Adrenal gland (tissue), 12 donors: Measurements from ENCODE around the gene HSPA8. TPM values are rescaled to one million over a fixed set of nuclear protein-coding genes. Genes with fewer than 3 reads are reported as not detected.
A peak's percentile ranks its signal among the peaks of the same experiment; 100 is the strongest.
"Not testable (repeated sequence)": the region's sequence is repeated elsewhere in the genome, so short reads cannot be mapped to it uniquely, and the experiment has no call there.

Experiments
- DNase-seq, 7 donors: peaks; one replicate each; pipeline ENCODE4 v3.0.0-alpha.2; 2019 to 2020
- H3K27ac ChIP-seq, 5 donors: fragments of 200-600 bp; sonication (generic) in 4 of 5; 1 replicate in 3 of 5; 2 replicates in 2 of 5; pipeline versions ENCODE4 v1.5.1 to v1.8.0; 2016 to 2020; ENCODE audit warnings: mild to moderate bottlenecking in 1 of 5
- H3K27me3 ChIP-seq: fragments of 200-600 bp; 2 replicates; pipeline ENCODE4 v1.8.0; 2021
- H3K36me3 ChIP-seq, 2 donors: fragments of 200-600 bp; replicated peaks in 1 of 2; 1 replicate in 1 of 2; 2 replicates in 1 of 2; pipeline versions ENCODE4 v1.5.1 to v1.8.0; 2018 to 2022
- H3K4me1 ChIP-seq, 2 donors: fragments of 200-600 bp; replicated peaks in 1 of 2; 1 replicate in 1 of 2; 2 replicates in 1 of 2; pipeline versions ENCODE4 v1.5.1 to v1.8.0; 2018 to 2021
- H3K4me3 ChIP-seq, 4 donors: fragments of 200-600 bp; sonication (generic) in 3 of 4; one replicate each; pipeline ENCODE4 v1.5.1; 2016 to 2018
- H3K9me3 ChIP-seq, 3 donors: fragments of 200-600 bp; sonication (generic) in 1 of 3; replicated peaks in 1 of 3; 1 replicate in 2 of 3; 2 replicates in 1 of 3; pipeline versions ENCODE4 v1.5.1 to v1.8.0; 2016 to 2021
- CTCF ChIP-seq, 6 experiments: fragments of 450-650 bp in 4 of 6; fragments of 200-600 bp in 2 of 6; sonication (generic) in 1 of 6; IDR thresholded peaks; 1 replicate in 5 of 6; 2 replicates in 1 of 6; pipeline versions ENCODE4 v1.5.1 to v1.8.0; 2016 to 2021; ENCODE audit warnings: antibody characterized with exemption in 6 of 6, mild to moderate bottlenecking in 2 of 6, moderate library complexity in 1 of 6
- POLR2A ChIP-seq, 2 donors: fragments of 450-650 bp; IDR thresholded peaks; one replicate each; pipeline ENCODE4 v1.6.1; 2017; ENCODE audit warnings: antibody characterized with exemption in 2 of 2, mild to moderate bottlenecking in 2 of 2, moderate library complexity in 1 of 2
- WGBS, 4 donors: extraction: QIAGEN DNeasy Blood & Tissue Kit in 2 of 4; methylation state at CpG; one replicate each; pipeline versions ENCODE4 v1.1.5 to v1.1.7; 2013 to 2017; 5-methylcytosine and 5-hydroxymethylcytosine counted together
- intact Hi-C, 2 donors: fragments of 100-400 bp; cut with DNase I; formaldehyde crosslinking; loops; one replicate each; pipeline versions ENCODE4 v1.14.1 to v1.15.0; 2022 to 2023
- polyA plus RNA-seq, 3 donors: library from polyadenylated mRNA; stranded (reverse); fragments of 200-250 nt in 2 of 3; fragments of 350-450 nt in 1 of 3; fragmentation: Illumina TruSeq in 1 of 3; extraction: RNeasy Lipid Tissue Mini Kit (QIAGEN cat#74804) in 1 of 3; gene quantifications; one replicate each; pipeline ENCODE4 v1.2.3, GENCODE V29; 2013 to 2014
- total RNA-seq, 9 donors: library from RNA; depleted of rRNA in 4 of 9; stranded (reverse); fragments of >200 nt in 4 of 9; fragments of 120-200 nt in 1 of 9; fragmentation: NEBNext Ultra II Directional in 1 of 9; extraction: Animal tissue kit (Norgen Biotek cat#: 25700) in 1 of 9; gene quantifications; one replicate each; pipeline versions ENCODE4 v1.1.0 to v1.2.4, GENCODE V29; 2013 to 2023
- donor health status: healthy with polysubstance abuse.
- donor health status: Bipolar disorder and iron deficiency.
- donor health status: DM: yes; HTN: yes; CAD: no.
- donor health status: DM: no; HTN: no; CAD: no.
- donor health status: DM: no; HTN: no; CAD: no.
- donor health status: DM: yes; HTN: yes; CAD: no.

The HSPA8 gene
- total and polyA plus RNA-seq, 12 donors: 81.6 to 4,262 (median 820) TPM

DNA sequence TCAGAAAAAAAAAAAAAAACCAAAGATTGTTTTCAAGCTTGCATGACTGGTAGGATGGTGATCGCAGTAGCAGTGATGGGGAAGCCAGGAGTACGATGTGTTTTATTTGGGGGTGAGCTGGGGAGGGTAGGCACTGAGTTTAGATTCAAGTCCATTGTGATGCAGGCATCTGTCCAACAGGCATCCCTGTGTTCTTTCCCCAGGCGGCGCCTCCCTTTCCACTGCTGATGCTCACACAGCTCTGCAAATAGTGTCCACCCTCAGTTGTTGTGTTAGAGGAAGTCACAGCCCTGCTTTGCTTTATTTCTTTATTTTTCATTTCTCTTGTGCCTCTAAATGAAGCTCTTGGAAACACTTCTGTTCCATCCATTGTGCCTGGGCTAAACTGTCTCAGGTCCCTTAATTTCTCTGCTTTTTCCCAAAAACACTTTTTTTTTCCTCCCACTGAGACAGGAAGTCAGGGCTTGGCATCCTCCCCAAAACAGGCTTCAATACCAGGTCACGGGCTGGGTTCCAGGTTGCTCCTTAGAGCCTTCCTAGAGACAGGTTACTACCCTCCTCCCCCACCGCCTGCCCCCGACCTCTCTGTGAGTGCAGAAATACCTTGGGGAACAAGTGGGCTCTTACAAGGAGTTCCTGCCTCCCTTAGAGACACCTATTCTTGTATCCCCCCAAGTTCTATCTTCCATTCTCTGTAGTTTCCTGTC lies 38.6 kb upstream of the HSPA8 start:
- Histone ChIP-seq H3K27me3 (no peaks in the 10 kb centered on the region), H3K9me3 (no peaks in the 10 kb centered on the region), H3K4me1 (peaks cover 20 to 26% of the 10 kb centered on the region in 2 donors), H3K36me3 (no peaks in the 10 kb centered on the region), H3K27ac (peak overlapping the region in 3 of 5 donors; percentile 46 to 66 (median 50)), H3K4me3 (no peak overlapping the region)
- TF ChIP-seq CTCF (IDR thresholded peaks at IDR 0.05): no peak
- TF ChIP-seq POLR2A (IDR thresholded peaks at IDR 0.05): no peak
- intact Hi-C loops: loop anchor here in 1 of 2 donors (5.0 kb wide), 1 partner anchor 152 kb away; no protein-coding TSS in a partner anchor
- WGBS, 4 donors: 43 to 60% (median 55%) methylated on average over 7 of the region's 7 CpGs
- peak in 5 of 7 donors; percentile 27 to 66 (median 51) for DNase-seq

- no peaks in the 10 kb centered on the region for H3K36me3 ChIP-seq
- H3K9me3 ChIP-seq: no peaks in the 10 kb centered on the region
- no peaks in the 10 kb centered on the region for H3K27me3 ChIP-seq
- WGBS, 4 donors: 38 to 72% (median 50%) methylated on average over 2 to 3 of the region's 3 CpGs; no CpG with 5 or more reads in 1 of the 4 donors
- DNase-seq: no peak
- no peak overlapping the region for H3K27ac ChIP-seq
- intact Hi-C loops: no loop called here
- no peak overlapping the region for H3K4me3 ChIP-seq
- TF ChIP-seq POLR2A (IDR thresholded peaks at IDR 0.05) (no peak), CTCF (IDR thresholded peaks at IDR 0.05) (no peak)
- H3K4me1 ChIP-seq: peaks cover 20 to 26% of the 10 kb centered on the region in 2 donors
Observed at GRCh38 chr11:123098990-123099389, 37.1 kb upstream of the HSPA8 start.

DNA sequence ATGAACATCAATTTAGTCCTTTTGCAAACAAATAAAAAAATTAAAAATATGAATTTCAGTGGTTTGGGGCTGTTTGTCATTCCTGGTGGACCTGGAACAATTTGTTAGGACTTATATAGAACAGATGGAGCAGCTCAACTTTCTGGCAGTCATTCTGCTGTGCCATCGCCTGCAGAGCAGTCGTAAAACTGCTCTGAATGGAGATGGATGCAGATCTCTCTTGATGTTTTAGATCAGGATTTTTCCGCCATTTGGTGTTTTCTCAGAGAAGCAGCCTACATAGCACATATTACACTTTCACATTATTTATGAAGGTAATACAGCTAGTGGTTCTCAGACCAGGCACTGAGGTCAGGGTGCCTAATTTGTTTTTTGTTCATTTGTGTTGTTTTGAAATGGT lies 31.8 kb upstream of the HSPA8 start:
- Histone ChIP-seq H3K4me3 (no peak overlapping the region), H3K9me3 (no peaks in the 10 kb centered on the region), H3K27ac (no peak overlapping the region), H3K36me3 (no peaks in the 10 kb centered on the region), H3K27me3 (no peaks in the 10 kb centered on the region), H3K4me1 (peaks cover 5% of the 10 kb centered on the region in 2 donors)
- WGBS, 4 donors: 88 to 93% (median 90%) methylated on average over 3 of the region's 3 CpGs
- no peak for DNase-seq
- no peak for TF ChIP-seq CTCF (IDR thresholded peaks at IDR 0.05)
- TF ChIP-seq POLR2A (IDR thresholded peaks at IDR 0.05): no peak
- intact Hi-C loops: no loop called here

GRCh38 chr11:123091506-123091905 lies 29.6 kb upstream of the HSPA8 start:
- DNase-seq: no peak
- no peaks in the 10 kb centered on the region for H3K36me3 ChIP-seq
- no peaks in the 10 kb centered on the region for H3K27me3 ChIP-seq
- TF ChIP-seq POLR2A (IDR thresholded peaks at IDR 0.05) (no peak), CTCF (IDR thresholded peaks at IDR 0.05) (no peak)
- peaks cover 2% of the 10 kb centered on the region in 2 donors for H3K4me1 ChIP-seq
- no peak overlapping the region for H3K4me3 ChIP-seq
- 62 to 78% (median 73%) methylated on average over 6 of the region's 6 CpGs for WGBS, 4 donors
- intact Hi-C loops: no loop called here
- H3K9me3 ChIP-seq: no peaks in the 10 kb centered on the region
- H3K27ac ChIP-seq: no peak overlapping the region

GRCh38 chr11:123090168-123090567 lies 28.2 kb upstream of the HSPA8 start:
- H3K9me3 ChIP-seq, DNase-seq, H3K4me1 ChIP-seq, intact Hi-C loops, H3K27me3 ChIP-seq, H3K4me3 ChIP-seq, H3K27ac ChIP-seq, H3K36me3 ChIP-seq: not testable (repeated sequence)
- WGBS, 4 donors: 91 to 96% (median 94%) methylated on average over 8 of the region's 8 CpGs

- not testable (repeated sequence) for H3K27ac ChIP-seq, DNase-seq
Observed at GRCh38 chr11:123088896-123089295, 27.0 kb upstream of the HSPA8 start.

GRCh38 chr11:123087657-123088056 lies 25.7 kb upstream of the HSPA8 start:
- 72 to 93% (median 84%) methylated on average over 5 of the region's 5 CpGs for WGBS, 4 donors
- H3K36me3 ChIP-seq, H3K27ac ChIP-seq, H3K9me3 ChIP-seq, intact Hi-C loops, H3K4me3 ChIP-seq, H3K27me3 ChIP-seq: not testable (repeated sequence)
- peaks cover 3 to 13% of the 10 kb centered on the region in 2 donors for H3K4me1 ChIP-seq
- DNase-seq: peak in 1 of 7 donors; percentile 9

More at GRCh38 chr11:123088896-123089295, 27.0 kb upstream of the HSPA8 start:
- H3K4me3 ChIP-seq, H3K4me1 ChIP-seq, H3K9me3 ChIP-seq, H3K27me3 ChIP-seq, H3K36me3 ChIP-seq, intact Hi-C loops: not testable (repeated sequence)
- 91 to 93% (median 92%) methylated on average over 8 to 10 of the region's 10 CpGs for WGBS, 4 donors
